Measurements from ENCODE around the gene VPS41. TPM values are rescaled to one million over a fixed set of nuclear protein-coding genes. Genes with fewer than 3 reads are reported as not detected.

Gene VPS41
- total RNA-seq, 1 donor from 2014 or later: 72.1 TPM

GRCh38 chr7:38704041-38704547 lies 204.9 kb downstream of the VPS41 start:
- peaks cover 5% of the 10 kb centered on the region for H3K4me1 Mint-ChIP-seq
- no peaks in the 10 kb centered on the region for H3K9me3 Mint-ChIP-seq
- TF ChIP-seq CTCF (conservative IDR thresholded peaks at IDR 0.05): no peak
- H3K27me3 Mint-ChIP-seq (ENCODE audit: low read depth): no peaks in the 10 kb centered on the region
- no peak overlapping the region for H3K27ac Mint-ChIP-seq (ENCODE audit: unreplicated experiment)
- DNase-seq (ENCODE audit: low read depth, low spot score): no peak
- H3K4me3 Mint-ChIP-seq: no peak overlapping the region
- H3K36me3 Mint-ChIP-seq (ENCODE audit: low read depth): no peaks in the 10 kb centered on the region

GRCh38 chr7:38703093-38703492 lies 205.9 kb downstream of the VPS41 start:
- H3K4me1 Mint-ChIP-seq: peaks cover 5% of the 10 kb centered on the region
- no peak overlapping the region for H3K27ac Mint-ChIP-seq (ENCODE audit: unreplicated experiment)
- H3K9me3 Mint-ChIP-seq: no peaks in the 10 kb centered on the region
- peaks cover under 1% of the 10 kb centered on the region for H3K36me3 Mint-ChIP-seq (ENCODE audit: low read depth)
- no peak for TF ChIP-seq CTCF (conservative IDR thresholded peaks at IDR 0.05)
- no peaks in the 10 kb centered on the region for H3K27me3 Mint-ChIP-seq (ENCODE audit: low read depth)
- H3K4me3 Mint-ChIP-seq: no peak overlapping the region
- DNase-seq (ENCODE audit: low read depth, low spot score): no peak

- peaks cover 5% of the 10 kb centered on the region for H3K4me1 Mint-ChIP-seq
- no peak overlapping the region for H3K4me3 Mint-ChIP-seq
- H3K9me3 Mint-ChIP-seq: peaks cover 2% of the 10 kb centered on the region
- no peak for DNase-seq (ENCODE audit: low read depth, low spot score)
- no peaks in the 10 kb centered on the region for H3K27me3 Mint-ChIP-seq (ENCODE audit: low read depth)
- H3K36me3 Mint-ChIP-seq (ENCODE audit: low read depth): peaks cover 3% of the 10 kb centered on the region
- no peak overlapping the region for H3K27ac Mint-ChIP-seq (ENCODE audit: unreplicated experiment)
- TF ChIP-seq CTCF (conservative IDR thresholded peaks at IDR 0.05): no peak
These were observed 206.9 kb downstream of the VPS41 start for GRCh38 chr7:38702002-38702535.

- peaks cover 2% of the 10 kb centered on the region for H3K9me3 Mint-ChIP-seq
- peaks cover 3% of the 10 kb centered on the region for H3K36me3 Mint-ChIP-seq (ENCODE audit: low read depth)
- peaks cover 5% of the 10 kb centered on the region for H3K4me1 Mint-ChIP-seq
- H3K27me3 Mint-ChIP-seq (ENCODE audit: low read depth): no peaks in the 10 kb centered on the region
- no peak overlapping the region for H3K27ac Mint-ChIP-seq (ENCODE audit: unreplicated experiment)
- no peak overlapping the region for H3K4me3 Mint-ChIP-seq
- DNase-seq (ENCODE audit: low read depth, low spot score): no peak
- TF ChIP-seq CTCF (conservative IDR thresholded peaks at IDR 0.05): no peak
These were observed 208.9 kb downstream of the VPS41 start for GRCh38 chr7:38700116-38700515.

- Mint-ChIP-seq H3K9me3 (peaks cover 5% of the 10 kb centered on the region), H3K36me3 (ENCODE audit: low read depth) (peaks cover 3% of the 10 kb centered on the region), H3K4me3 (no peak overlapping the region), H3K4me1 (peaks cover 5% of the 10 kb centered on the region), H3K27me3 (ENCODE audit: low read depth) (no peaks in the 10 kb centered on the region), H3K27ac (ENCODE audit: unreplicated experiment) (no peak overlapping the region)
- TF ChIP-seq CTCF (conservative IDR thresholded peaks at IDR 0.05): no peak
- no peak for DNase-seq (ENCODE audit: low read depth, low spot score)
These were observed 209.5 kb downstream of the VPS41 start for GRCh38 chr7:38699471-38699870.
